H1 (cell line): Measurements from ENCODE around the gene KRTAP10-4.

ENCODE experiments used
- CTCF ChIP-seq, 3 experiments: IDR thresholded peaks; 1 replicate in 2 of 3; 2 replicates in 1 of 3; pipeline versions ENCODE4 v1.5.1 to v1.6.1; 2011; ENCODE audit warnings: low read length in 3 of 3, mild to moderate bottlenecking in 3 of 3, inconsistent platforms in 2 of 3, low read depth in 1 of 3, moderate library complexity in 1 of 3; ENCODE audit not compliant: insufficient read depth in 1 of 3; ENCODE audit errors: control extremely low read depth in 1 of 3
- EZH2 ChIP-seq: fragments of 200-600 bp; sonication (generic); IDR thresholded peaks from 2 replicates; pipeline ENCODE4 v1.7.1; 2012; ENCODE audit warnings: low read depth, mild to moderate bottlenecking, moderate library complexity, low read length, inconsistent platforms; ENCODE audit not compliant: severe bottlenecking
- GTF2F1 ChIP-seq: IDR thresholded peaks from 2 replicates; pipeline ENCODE4 v1.6.1; 2012; ENCODE audit warnings: low read depth, low read length, improper control_type of control experiment, borderline replicate concordance
- JUND ChIP-seq: IDR thresholded peaks from 2 replicates; pipeline ENCODE4 v1.6.1; 2011; ENCODE audit warnings: mild to moderate bottlenecking, improper control_type of control experiment, low read length
- SUZ12 ChIP-seq: fragments of 200-600 bp; sonication (generic); IDR thresholded peaks from 2 replicates; pipeline ENCODE4 v1.6.1; 2012; ENCODE audit warnings: mild to moderate bottlenecking, inconsistent platforms, low read length, moderate library complexity, mixed read lengths

DNA sequence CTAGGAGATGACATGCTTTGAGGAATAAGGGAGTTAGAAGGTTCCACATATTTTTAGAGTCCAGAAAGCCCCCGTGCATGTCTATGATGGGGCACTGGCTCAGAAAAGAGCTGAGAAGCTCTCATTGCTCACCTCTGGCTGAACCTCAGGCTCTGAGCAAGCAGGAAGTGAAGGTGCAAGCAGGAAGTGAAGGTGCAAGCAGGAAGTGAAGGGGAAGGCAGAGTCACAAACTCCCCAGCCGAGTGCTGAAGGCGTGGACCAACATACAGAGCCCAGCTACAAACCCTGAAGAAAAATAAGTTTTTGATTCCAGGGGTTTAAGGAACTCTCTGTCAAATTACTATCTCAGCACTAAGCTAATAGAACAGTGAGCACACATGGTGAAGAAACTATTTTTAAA lies 45.4 kb downstream of the KRTAP10-4 start:
- TF ChIP-seq EZH2 (no peak), CTCF (IDR thresholded peaks at IDR 0.05; ENCODE audit: control extremely low read depth in 1 of 3, insufficient read depth in 1 of 3, low read depth in 1 of 3, low read length in 3 of 3) (no peak), JUND (no peak), GTF2F1 (no peak), SUZ12 (no peak)
